Activated CD8-positive, alpha-beta T cell treated with anti-CD3 and anti-CD28 coated beads for 36 hours (primary cell): ENCODE results near the gene PTP4A2. TPM values are rescaled to one million over a fixed set of nuclear protein-coding genes. Genes with fewer than 3 reads are reported as not detected.
A peak's percentile ranks its signal among the peaks of the same experiment; 100 is the strongest.

Experiments
- ATAC-seq: fragments of 200-7000 bp; cut with Tn5 transposase; one replicate; pipeline ENCODE4 v1.10.0; 2021; ENCODE audit warnings: mild to moderate bottlenecking, moderate library complexity
- CTCF ChIA-PET: fragments of 350-600 bp; sonication (Branson Sonifier 250); formaldehyde crosslinking; loops from one replicate; lab custom pipeline; 2021; ENCODE audit warnings: antibody characterized with exemption; lab: Charles Lee
- POLR2A ChIA-PET: fragments of 350-600 bp; sonication (Branson Sonifier 250); formaldehyde crosslinking; loops from one replicate; lab custom pipeline; 2021; ENCODE audit warnings: antibody characterized with exemption; lab: Charles Lee
- DNase-seq: peaks from one replicate; pipeline ENCODE4 v3.0.0-alpha.2; 2020
- H3K27ac Mint-ChIP-seq: one replicate; pipeline ENCODE4 v1.8.0; 2021; ENCODE audit warnings: mild to moderate bottlenecking, mixed read lengths
- H3K27me3 Mint-ChIP-seq: one replicate; pipeline ENCODE4 v1.8.0; 2021; ENCODE audit warnings: mixed read lengths
- H3K36me3 Mint-ChIP-seq: one replicate; pipeline ENCODE4 v1.8.0; 2021; ENCODE audit warnings: low read depth, mixed read lengths
- H3K4me1 Mint-ChIP-seq: one replicate; pipeline ENCODE4 v1.8.0; 2021; ENCODE audit warnings: low read depth, mixed read lengths
- H3K4me3 Mint-ChIP-seq: one replicate; pipeline ENCODE4 v1.8.0; 2021; ENCODE audit warnings: mild to moderate bottlenecking, moderate library complexity, mixed read lengths
- H3K9me3 Mint-ChIP-seq: one replicate; pipeline ENCODE4 v1.8.0; 2021; ENCODE audit warnings: mixed read lengths
- CTCF ChIP-seq: fragments of 200-600 bp; IDR thresholded peaks from one replicate; pipeline ENCODE4 v1.8.0; 2022; ENCODE audit warnings: antibody characterized with exemption, mild to moderate bottlenecking
- intact Hi-C: fragments of 100-400 bp; cut with micrococcal nuclease; formaldehyde crosslinking; loops from one replicate; pipeline ENCODE4 v1.10.0; 2022
- total RNA-seq, 2 experiments: library from RNA; stranded (reverse); gene quantifications; one replicate each; pipeline ENCODE4 v1.2.3, GENCODE V29; 2021

The PTP4A2 gene
- total RNA-seq, 2 experiments from 2014 or later = 273 to 296 TPM

- peaks cover 25% of the 10 kb centered on the region for H3K4me1 Mint-ChIP-seq
- CTCF ChIA-PET = interaction anchor here (1.0 kb wide), 1 partner anchor 76 kb away, joined by 4 read pairs; no protein-coding TSS in a partner anchor
- intact Hi-C loops = loop anchor here (5.0 kb wide), 1 partner anchor 44 kb away; no protein-coding TSS in a partner anchor
- H3K27me3 Mint-ChIP-seq = no peaks in the 10 kb centered on the region
- ATAC-seq (no peak), DNase-seq (no peak)
- H3K36me3 Mint-ChIP-seq = peaks cover 2% of the 10 kb centered on the region
- H3K27ac Mint-ChIP-seq = peak overlapping the region; percentile 59
- no peak overlapping the region for H3K4me3 Mint-ChIP-seq
- TF ChIP-seq CTCF = no peak
- POLR2A ChIA-PET = interaction anchor here (1.4 to 3.0 kb wide), 3 partner anchors 10 to 52 kb away, joined by 5 to 7 read pairs (median 5); partner anchors contain the start of gene PTP4A2
- no peaks in the 10 kb centered on the region for H3K9me3 Mint-ChIP-seq
These were observed 49.9 kb downstream of the PTP4A2 start for GRCh38 chr1:31888291-31888690.

- no peak for TF ChIP-seq CTCF
- Mint-ChIP-seq H3K27ac (no peak overlapping the region), H3K9me3 (no peaks in the 10 kb centered on the region), H3K36me3 (peaks cover 2% of the 10 kb centered on the region), H3K4me3 (no peak overlapping the region), H3K27me3 (no peaks in the 10 kb centered on the region), H3K4me1 (peaks cover 25% of the 10 kb centered on the region)
- ATAC-seq (no peak), DNase-seq (no peak)
- intact Hi-C loops = loop anchor here (5.0 kb wide), 1 partner anchor 45 kb away; no protein-coding TSS in a partner anchor
- ChIA-PET CTCF (no interaction called here), POLR2A (no interaction called here)
These were observed 51.3 kb downstream of the PTP4A2 start for GRCh38 chr1:31886866-31887265.

- DNase-seq (no peak), ATAC-seq (no peak)
- Mint-ChIP-seq H3K27ac (no peak overlapping the region), H3K36me3 (peaks cover 2% of the 10 kb centered on the region), H3K4me3 (no peak overlapping the region), H3K4me1 (peaks cover 26% of the 10 kb centered on the region), H3K27me3 (no peaks in the 10 kb centered on the region), H3K9me3 (no peaks in the 10 kb centered on the region)
- intact Hi-C loops = loop anchor here (5.0 kb wide), 1 partner anchor 46 kb away; no protein-coding TSS in a partner anchor
- ChIA-PET CTCF (interaction anchor here (0.6 to 0.8 kb wide), 2 partner anchors 20 to 78 kb away, joined by 3 read pairs; no protein-coding TSS in a partner anchor), POLR2A (interaction anchor here (0.6 kb wide), 1 partner anchor 12 kb away, joined by 3 read pairs; no protein-coding TSS in a partner anchor)
- no peak for TF ChIP-seq CTCF
These were observed 52.3 kb downstream of the PTP4A2 start for GRCh38 chr1:31885851-31886250.

- H3K36me3 Mint-ChIP-seq = no peaks in the 10 kb centered on the region
- intact Hi-C loops = no loop called here
- CTCF ChIA-PET = no interaction called here
These were observed 54.7 kb downstream of the PTP4A2 start for GRCh38 chr1:31883357-31883942.

More at GRCh38 chr1:31883357-31883942, 54.7 kb downstream of the PTP4A2 start:
- H3K4me3 Mint-ChIP-seq = no peak overlapping the region
- no peak for TF ChIP-seq CTCF
- H3K27ac Mint-ChIP-seq = no peak overlapping the region
- POLR2A ChIA-PET = interaction anchor here (0.9 kb wide), 1 partner anchor 9 kb away, joined by 3 read pairs; no protein-coding TSS in a partner anchor
- H3K9me3 Mint-ChIP-seq = no peaks in the 10 kb centered on the region
- no peaks in the 10 kb centered on the region for H3K27me3 Mint-ChIP-seq
- ATAC-seq (no peak), DNase-seq (no peak)
- peaks cover 15% of the 10 kb centered on the region for H3K4me1 Mint-ChIP-seq
